ENCODE results near the gene BUD23. TPM values are rescaled to one million over a fixed set of nuclear protein-coding genes. Genes with fewer than 3 reads are reported as not detected.

BUD23 gene
- total RNA-seq, 1 donor from 2014 or later: 58.8 TPM

DNA sequence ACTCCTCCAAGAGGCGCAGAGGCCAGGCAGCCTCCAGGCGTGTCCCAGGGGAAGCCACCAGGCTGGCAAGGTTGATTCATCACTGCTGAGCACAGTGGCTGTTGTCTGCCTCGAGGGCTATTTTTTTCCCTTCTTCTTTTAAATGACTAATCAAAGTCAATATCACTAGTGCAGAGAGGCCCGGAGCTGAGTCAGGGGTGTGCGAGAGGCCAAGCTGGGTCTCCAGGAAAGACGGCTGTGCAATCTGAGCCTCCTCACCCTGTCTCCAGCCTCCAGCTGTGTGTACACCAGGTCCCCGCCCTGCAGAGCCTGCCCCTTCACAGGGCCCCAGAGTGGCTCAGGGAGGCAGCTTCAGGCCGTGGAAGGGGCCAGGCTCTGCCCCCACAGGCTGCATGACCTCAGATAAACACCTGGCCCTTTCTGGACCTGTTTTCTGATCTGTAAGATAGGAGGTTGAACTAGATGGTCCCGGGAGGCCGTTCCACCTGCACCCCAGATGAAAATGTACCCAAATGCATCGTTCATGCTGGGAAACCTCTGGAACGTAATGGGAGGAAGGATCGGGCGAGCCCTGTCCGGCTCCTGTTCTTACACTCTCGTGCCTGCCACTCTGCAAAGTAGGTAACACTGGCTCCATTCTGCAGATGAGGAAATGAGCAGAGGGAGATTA, 32.4 kb downstream of the BUD23 start:
- H3K36me3 Mint-ChIP-seq (ENCODE audit: insufficient read depth): no peaks in the 10 kb centered on the region
- no peak for DNase-seq (ENCODE audit: low spot score, unreplicated experiment)
- H3K4me3 Mint-ChIP-seq (ENCODE audit: low read depth): peak overlapping the region; percentile 50
- peaks cover 21% of the 10 kb centered on the region for H3K4me1 Mint-ChIP-seq (ENCODE audit: low read depth)
- H3K9me3 Mint-ChIP-seq (ENCODE audit: low read depth): no peaks in the 10 kb centered on the region
- no peak for TF ChIP-seq CTCF (IDR thresholded peaks at IDR 0.05; ENCODE audit: unreplicated experiment)
- H3K27ac Mint-ChIP-seq: peak overlapping the region; percentile 89
- peaks cover 6% of the 10 kb centered on the region for H3K27me3 Mint-ChIP-seq

DNA sequence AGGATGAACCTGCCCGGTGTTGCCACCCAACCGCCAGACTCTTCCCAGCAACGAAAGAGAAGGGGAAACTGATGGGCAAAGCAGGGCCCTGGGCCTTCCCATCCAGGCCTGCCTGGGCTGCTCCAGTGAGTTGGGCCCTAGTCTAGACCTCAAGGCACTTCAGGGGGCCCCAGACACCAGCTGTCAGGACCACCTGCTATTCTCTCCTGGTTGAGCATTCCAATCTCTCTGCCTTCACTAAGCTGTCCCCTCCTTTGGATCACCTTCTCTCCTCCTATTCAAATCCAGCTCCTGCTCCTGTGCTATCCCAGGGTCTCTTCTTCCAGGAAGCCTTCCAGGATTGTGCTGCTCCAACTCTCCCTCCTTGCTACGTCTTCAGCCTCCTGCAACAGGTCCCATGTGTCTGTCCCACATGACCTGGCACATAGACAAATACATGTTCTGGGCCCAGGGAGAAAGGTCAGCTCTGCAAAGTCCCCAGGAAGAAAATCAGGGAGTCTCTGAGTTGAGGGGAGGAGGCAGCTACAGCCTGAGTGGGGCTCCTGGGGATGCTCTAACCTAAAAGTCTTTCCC, 33.0 kb downstream of the BUD23 start:
- Mint-ChIP-seq H3K9me3 (ENCODE audit: low read depth) (no peaks in the 10 kb centered on the region), H3K36me3 (ENCODE audit: insufficient read depth) (no peaks in the 10 kb centered on the region), H3K27ac (peak overlapping the region; percentile 89), H3K4me3 (ENCODE audit: low read depth) (peak overlapping the region; percentile 50), H3K27me3 (peaks cover 9% of the 10 kb centered on the region), H3K4me1 (ENCODE audit: low read depth) (peaks cover 21% of the 10 kb centered on the region)
- no peak for TF ChIP-seq CTCF (IDR thresholded peaks at IDR 0.05; ENCODE audit: unreplicated experiment)
- DNase-seq (ENCODE audit: low spot score, unreplicated experiment): no peak

GRCh38 chr7:73717025-73717807, 33.8 kb downstream of the BUD23 start:
- DNase-seq (ENCODE audit: low spot score, unreplicated experiment): no peak
- Mint-ChIP-seq H3K4me3 (ENCODE audit: low read depth) (peak overlapping the region; percentile 66), H3K4me1 (ENCODE audit: low read depth) (peaks cover 21% of the 10 kb centered on the region), H3K27me3 (peaks cover 9% of the 10 kb centered on the region), H3K27ac (peak overlapping the region; percentile 37), H3K9me3 (ENCODE audit: low read depth) (no peaks in the 10 kb centered on the region), H3K36me3 (ENCODE audit: insufficient read depth) (no peaks in the 10 kb centered on the region)
- TF ChIP-seq CTCF (IDR thresholded peaks at IDR 0.05; ENCODE audit: unreplicated experiment): no peak

- DNase-seq (ENCODE audit: low spot score, unreplicated experiment): no peak
- Mint-ChIP-seq H3K4me1 (ENCODE audit: low read depth) (peaks cover 21% of the 10 kb centered on the region), H3K4me3 (ENCODE audit: low read depth) (peak overlapping the region; percentile 66), H3K36me3 (ENCODE audit: insufficient read depth) (no peaks in the 10 kb centered on the region), H3K9me3 (ENCODE audit: low read depth) (no peaks in the 10 kb centered on the region), H3K27ac (peak overlapping the region; percentile 41), H3K27me3 (peaks cover 9% of the 10 kb centered on the region)
- no peak for TF ChIP-seq CTCF (IDR thresholded peaks at IDR 0.05; ENCODE audit: unreplicated experiment)
Observed at GRCh38 chr7:73717991-73718405, 34.6 kb downstream of the BUD23 start.

DNA sequence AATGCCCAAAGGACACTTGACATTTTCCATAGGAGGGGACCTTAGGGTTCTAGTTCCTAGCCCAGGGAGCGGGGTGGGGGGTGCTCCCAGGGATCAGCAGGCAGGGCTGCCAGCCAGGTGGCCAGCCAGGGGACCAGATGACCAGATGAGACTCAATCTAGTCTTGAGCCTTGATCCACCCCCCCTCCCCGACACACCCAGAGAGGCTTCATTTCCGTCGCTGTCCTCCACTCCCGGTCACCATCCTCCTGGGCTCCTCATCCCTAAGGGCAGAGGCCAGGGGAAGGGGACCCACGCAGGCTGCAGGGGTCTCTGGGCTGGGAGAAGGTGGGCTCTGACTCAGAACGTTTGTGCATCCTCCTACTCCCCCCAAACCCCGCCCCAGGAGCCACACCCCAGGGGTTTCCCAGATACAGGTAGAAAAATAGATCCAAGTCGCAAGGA, 35.1 kb downstream of the BUD23 start:
- Mint-ChIP-seq H3K27me3 (peaks cover 9% of the 10 kb centered on the region), H3K27ac (no peak overlapping the region), H3K4me3 (ENCODE audit: low read depth) (peak overlapping the region; percentile 66), H3K36me3 (ENCODE audit: insufficient read depth) (no peaks in the 10 kb centered on the region), H3K4me1 (ENCODE audit: low read depth) (peaks cover 21% of the 10 kb centered on the region), H3K9me3 (ENCODE audit: low read depth) (no peaks in the 10 kb centered on the region)
- no peak for TF ChIP-seq CTCF (IDR thresholded peaks at IDR 0.05; ENCODE audit: unreplicated experiment)
- no peak for DNase-seq (ENCODE audit: low spot score, unreplicated experiment)

All from progenitor cell of endocrine pancreas (in vitro differentiated cells).